HG03095 (cell line): ENCODE results near the gene ZNF423.

ENCODE experiments used
- ATAC-seq: cut with Tn5 transposase; IDR thresholded peaks from one replicate; pipeline ENCODE4 v1.9.1; 2021; ENCODE audit warnings: moderate library complexity; ENCODE audit not compliant: unreplicated experiment

Gene ZNF423

DNA sequence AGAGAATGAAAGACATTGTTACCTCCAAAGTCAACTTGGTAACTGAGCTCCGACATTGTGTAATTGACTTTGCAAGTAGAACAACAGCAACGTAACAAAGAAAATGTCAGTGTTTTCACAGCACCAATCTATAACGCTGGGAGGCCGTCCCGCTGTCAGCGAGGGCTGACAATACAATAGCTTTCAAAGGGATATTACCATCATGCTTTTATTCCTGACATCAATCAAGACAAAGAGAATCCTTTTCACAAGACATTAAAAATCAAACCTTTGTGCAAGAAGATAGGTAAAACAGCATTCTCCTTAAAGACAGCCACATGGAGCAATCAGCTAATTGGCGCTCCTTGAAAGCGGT, 6.2 kb downstream of the ZNF423 start:
- no peak for ATAC-seq

DNA sequence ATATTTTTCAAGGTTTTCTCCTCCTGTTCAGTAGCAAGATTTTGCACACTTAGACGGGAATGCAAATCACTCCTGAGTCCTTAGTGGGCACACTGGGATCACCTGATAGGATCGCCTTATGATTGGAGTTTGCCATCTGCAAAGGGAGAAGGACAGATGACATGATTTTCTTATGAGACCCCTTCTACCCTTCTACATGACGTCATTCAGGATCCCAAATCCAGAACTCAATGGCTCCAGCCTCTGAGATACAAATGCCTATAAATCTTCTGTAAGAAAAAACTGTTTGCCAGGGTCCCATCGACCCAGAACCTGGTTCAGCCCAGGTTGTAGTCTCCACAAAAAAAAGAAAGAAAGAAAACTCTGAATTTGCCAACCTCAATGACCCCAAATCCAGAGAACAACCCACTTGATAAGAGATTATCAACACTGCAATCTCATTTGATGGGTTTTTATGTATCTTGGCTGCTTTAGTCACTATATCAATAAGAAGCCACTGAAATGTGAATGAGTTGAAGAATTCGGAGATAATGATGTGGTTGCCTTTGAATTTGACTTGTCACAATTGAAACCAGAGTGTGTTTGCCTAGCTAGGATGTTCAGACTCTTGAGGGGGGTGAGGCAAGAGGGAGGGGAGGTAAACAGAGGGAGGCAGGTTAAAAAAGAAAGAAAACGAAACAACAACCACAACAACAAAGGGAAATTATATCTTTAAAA, 6.7 kb downstream of the ZNF423 start:
- no peak for ATAC-seq

DNA sequence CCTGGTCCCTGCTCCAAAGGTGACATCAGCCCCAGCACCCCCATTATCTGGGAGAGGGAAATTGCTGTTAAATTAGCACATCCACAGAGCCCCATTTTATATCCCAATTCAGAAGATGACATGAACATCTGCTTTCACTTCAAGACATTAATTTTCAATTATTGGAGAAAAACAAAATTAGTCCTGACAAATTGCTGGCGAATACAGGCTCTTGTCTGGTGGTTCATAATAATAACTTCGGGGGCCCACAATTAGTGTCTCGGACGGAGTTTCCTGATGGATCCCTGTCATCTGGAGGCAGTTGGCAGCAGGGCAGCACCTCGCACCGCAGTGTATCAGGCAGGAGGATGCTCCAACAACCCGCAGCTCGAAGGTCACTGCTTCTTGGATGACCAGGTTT, 7.4 kb downstream of the ZNF423 start:
- ATAC-seq: no peak

DNA sequence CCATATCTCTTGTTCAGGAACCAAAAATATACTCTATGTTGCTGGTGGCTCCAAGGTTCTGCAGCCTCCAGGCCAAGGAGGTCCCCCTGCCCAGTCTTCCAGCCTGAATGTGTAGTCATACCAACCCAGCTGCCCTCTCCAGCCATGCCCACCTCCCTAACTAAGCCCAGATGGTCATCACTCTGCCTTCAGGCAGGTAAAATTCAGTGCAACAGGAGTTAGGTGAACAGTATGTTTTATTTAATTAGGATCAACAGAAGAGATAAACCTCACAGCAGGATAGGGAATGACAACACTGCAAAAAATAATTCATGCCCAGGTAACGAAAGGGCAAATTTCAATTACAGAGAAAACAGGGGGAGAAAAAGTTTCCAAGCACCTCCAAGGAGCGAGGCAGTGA, 9.1 kb downstream of the ZNF423 start:
- ATAC-seq: no peak

DNA sequence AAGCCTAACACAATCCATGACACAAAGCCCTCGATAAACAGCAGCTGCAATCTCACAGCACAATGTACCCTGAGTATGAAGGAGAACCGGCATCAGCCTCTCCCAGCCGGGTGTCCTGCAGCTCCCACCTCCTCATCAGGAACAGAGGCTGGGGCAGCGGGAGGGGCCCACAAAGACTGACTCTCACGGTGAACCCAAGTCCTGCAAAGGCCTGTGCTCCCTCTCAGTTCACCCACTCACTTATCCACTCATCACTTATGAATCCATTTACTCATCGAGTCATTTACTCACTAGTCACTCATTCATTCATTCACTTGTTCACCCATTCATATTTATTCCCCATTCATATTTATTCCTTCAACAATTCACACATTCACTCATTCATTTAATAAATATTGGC, 11.6 kb downstream of the ZNF423 start:
- ATAC-seq: no peak

DNA sequence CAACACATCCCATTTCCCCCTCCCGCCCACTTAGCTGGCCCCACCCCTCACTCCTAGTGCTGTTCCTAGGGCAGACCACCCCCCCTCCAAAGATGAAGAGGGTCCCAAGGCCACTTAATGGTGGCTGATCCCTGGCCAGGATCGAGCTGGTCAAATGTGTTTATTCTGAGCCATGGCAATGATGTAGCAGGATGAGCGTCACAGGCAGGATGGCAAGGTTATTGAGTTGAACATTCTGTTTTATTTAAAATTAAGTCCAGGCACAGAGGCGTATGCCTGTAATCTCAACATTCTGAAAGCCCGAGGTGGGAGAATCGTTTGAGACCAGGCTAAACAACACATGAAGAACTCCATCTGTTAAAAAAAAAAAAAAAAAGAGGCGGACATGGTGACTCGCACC, 12.2 kb downstream of the ZNF423 start:
- ATAC-seq: no peak

DNA sequence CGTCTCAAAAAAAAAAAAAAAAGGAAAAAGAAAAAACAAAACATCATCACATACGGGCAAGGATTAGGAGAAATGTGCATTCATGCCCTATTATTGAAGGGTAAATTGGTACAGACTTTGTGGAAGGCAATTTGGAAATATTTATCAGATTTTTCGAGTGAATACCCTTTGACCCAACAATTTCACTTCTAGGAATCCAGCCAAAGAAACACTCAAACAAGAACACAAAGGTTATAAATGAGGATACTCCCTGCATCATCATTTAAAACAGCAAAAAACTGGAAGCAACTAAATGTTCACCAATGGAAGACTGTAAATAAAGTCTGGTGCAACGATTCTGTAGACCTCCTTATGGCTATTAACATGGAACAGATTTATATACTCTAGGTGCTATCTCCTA, 12.9 kb downstream of the ZNF423 start:
- no peak for ATAC-seq

DNA sequence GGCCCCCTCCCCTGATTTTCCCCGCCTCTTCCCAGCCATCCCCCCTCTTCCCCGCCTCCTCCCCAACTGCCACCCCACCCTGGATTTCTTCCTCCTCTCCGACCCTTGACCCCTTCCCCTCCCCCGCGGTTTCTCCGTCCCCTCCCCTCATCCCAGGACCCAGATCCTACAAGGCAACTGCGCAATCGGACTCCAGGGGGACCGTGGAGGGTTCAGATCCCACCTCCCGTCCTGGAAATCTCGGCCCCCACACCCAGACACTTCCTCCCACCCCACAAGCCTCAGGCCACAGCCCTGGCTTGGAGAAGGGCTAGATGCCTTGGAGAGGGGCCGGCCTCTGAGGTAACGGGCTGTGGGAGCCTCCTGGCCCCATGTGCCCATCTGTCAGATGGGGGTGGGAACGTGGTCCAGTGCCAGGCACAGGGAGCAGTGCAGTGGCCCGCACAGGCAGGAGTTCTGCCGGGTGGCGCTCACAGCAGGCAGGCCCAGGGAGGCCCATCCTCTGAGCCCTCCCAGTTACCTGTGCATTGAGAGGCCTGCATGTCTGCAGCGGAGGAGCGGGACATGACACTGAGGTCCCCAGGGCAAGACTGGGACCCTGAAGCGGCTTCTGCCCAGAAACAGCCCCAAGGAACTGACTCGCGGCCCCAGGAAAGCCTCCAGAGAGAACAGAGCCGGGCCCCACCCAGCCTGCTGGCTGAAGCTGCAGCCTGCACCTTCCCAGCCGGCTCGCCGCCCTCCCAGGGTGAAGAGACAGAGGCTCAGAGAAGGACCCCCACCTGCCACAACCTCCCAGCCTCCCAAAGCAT, 16.7 kb downstream of the ZNF423 start:
- ATAC-seq: no peak

DNA sequence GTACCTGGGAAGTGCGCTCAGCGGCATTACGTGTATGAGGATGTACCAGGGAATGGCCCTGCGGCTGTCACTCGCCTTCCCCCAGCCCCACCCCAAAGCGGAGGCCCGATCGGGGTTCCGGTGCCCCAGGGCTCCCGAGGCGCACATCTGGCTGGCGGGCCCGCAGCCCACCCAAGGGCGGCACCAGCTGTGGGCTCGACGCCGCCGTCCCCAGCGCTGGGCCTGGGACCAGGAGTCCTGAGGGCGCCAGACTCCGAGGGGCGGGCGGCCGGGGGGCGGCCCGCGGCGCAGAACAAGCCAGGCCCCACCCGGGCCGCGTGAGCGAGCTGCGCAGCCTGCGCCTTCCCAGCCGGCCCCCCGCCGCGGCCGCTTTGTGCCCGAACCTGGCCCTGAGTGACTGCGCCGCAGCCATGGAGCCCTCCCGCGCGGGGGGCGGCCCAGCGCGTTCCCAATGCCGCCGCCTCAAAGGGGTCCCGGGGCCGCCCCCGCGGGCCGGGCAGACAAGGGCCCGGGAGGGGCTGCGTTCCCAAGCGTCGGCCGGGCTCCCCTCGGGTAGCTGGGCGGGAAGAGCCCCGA, 17.4 kb downstream of the ZNF423 start:
- no peak for ATAC-seq

DNA sequence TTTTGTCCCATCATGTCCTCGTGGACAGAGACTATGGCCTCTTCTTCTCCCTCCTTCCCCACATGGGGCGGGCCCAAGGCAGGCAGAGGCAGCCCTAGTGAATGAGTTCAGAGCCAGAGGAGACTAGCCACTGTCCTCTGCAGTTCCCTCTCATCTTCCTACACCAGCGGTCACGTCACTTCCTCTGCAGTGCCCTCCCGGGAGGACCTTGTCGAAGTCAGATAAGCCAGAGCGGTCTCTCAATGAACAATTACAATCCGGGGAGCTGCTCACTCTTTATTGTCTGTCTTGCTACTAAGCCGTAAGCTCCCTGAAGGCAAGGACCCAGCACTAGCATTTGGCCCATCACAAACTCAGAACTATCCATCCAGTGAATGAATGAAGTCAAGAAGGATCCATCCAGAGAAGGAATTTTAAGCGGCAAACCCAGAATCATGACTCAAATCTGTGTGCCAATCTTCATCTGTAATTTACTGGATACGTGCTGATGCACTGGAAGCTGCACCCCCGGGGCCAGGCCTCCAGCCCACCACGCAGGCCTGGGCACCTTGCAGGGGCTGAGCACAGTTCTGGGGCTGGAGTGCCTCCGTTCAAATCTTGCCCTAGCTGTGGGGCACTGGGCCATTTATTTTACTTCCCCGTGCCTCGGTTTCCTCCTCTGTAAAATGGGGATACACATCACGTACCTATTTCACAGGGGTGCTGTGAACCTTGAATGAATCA, 18.1 kb downstream of the ZNF423 start:
- no peak for ATAC-seq

DNA sequence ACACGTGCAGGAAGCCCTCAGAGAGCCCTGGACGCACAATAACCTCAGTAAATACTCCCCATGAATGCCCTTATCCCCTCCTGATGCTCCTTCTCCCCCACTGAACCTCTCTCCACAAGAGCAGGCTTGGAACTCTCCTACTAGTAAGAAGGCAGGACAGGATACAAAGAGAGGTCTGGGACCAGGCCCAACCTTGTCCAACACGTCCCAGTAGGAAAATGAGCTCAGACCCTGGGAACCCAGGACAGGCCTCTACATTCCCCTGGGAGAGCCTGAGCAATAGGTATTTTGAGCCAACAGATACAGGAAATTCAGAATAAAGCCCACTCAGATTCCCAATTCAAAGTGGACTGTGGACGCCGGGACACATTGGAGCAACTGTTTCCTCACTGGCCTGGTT, 19.2 kb downstream of the ZNF423 start:
- ATAC-seq: no peak

DNA sequence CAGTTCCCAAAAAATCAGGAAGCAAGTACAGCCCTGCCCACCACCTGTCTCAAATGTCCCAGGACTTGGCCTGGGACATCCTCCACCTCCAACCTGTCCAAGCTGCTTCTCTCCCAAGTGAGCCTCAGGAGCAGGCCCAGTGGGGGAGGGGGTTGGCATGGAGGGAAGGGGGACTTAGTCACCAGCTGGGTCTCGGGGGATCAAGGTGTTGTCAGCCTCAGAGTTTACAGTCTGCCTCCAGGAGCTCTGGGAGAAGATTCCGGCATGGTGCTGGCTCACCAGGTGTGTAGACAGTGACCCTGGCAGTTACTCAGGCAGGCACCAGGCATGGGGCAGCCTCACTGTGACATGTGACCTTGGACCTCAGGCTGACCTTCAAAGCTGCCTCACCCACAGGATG, 19.7 kb downstream of the ZNF423 start:
- no peak for ATAC-seq

DNA sequence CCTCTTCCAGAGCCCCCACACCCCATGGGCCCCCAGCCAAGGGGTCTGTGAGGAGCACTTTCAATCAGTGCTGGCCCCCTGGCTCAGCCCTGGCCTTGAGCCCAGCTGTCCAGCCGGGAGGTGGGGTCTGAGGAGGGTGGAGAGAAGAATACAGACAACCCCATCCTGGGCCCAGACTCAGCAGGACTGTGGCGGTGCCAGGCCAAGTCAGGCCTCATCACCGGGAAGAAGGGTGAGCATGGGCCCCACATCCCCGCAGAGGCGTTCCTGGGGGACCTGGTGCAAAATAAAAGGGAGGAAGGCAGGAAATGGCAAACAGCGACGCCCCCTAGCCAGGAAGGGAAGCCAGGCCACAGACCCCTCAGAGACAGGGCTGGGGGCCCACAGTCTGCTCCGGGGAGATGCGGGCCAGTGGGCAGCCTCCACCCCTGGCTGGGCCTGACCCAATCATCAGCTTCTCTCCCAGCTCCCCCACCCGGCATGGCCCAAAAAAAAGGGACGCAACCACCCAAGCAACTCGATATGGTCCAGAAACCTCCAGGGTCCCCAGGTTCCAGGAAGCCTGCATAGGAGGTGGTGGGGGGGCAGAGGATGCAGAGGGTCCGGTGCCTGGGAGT, 20.6 kb downstream of the ZNF423 start:
- ATAC-seq: no peak

DNA sequence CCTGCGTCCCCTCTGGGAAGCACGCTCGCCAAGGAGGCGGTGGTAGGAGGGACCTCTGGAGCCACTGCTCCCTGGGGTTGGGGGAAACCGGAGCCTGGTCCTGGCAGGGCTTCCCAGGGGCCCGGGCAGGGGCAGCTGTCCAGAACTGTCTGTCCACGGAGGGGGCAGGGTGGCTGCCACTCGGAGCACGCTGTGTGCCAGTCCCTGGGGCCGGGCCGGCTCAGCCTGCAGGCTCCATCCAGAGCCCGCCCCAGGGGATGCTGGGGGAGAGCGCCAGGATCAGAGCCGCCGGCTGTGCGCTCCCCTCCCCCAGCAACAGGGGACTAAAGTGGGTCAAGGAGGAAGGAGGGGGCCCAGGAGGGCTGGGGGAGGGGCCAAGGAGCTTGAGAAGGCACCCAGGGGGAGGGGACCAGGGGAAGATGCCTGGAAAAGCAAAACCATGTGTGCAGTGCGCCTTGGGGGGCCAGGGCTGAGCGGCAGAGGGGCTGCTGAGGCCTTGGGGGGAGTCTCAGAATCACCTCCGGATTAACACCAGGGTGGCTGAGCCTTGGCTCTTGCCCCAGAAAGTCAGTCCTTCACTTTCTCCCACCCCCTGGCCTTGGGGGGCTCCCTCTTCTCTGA, 21.3 kb downstream of the ZNF423 start:
- no peak for ATAC-seq

DNA sequence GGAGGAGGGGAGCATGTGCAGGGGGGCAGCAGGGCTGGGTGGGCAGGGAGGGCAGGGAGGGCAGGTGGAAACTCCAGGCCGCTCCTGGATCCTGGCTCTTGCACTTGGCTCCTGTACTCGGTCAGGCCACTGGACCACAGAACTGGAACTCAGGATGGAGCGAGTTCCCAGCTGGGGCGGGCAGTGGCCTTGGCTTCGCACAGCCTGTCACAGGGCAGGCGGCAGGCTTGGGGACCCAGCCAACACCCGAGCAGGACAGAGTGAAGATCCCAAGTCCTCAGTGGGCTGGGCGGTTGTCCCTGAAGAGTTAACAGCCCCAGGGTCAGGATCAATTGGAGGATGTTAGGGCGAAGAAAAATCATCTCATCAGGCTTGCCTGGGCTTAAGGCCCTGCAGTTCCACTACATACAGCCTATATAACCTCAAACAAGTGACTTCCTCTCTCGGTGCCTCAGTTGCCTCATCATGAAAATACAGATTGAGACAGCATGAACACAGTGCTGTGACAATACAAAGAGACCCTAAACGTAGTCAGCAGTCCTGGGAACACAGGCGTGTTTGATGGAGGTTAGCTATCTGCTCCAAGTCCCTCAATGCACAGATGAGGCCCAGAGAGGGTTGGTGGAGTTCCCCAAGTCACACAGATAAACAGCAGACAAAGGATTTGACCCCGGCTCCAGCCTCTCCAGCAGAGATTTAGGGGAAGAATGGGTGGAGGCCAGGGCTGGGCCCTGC, 21.9 kb downstream of the ZNF423 start:
- no peak for ATAC-seq

DNA sequence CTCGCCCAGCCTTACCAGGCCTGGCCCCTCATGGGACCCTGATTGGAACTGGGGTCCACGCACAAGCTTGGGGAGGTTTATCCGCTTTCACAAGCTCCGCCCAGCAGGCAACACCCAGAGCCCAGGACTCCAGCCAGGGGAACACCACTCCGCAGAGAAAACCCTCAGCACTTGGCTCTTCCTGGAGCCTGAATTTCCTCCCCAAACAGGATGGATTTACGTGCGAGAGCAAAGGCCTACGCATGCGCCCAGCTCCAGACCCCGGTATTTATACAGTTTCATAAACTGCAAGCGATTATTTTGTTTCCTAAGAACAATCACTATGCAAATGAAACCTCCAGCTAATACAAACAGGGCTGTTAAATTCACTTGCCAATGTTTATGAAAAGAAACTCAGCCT, 22.8 kb downstream of the ZNF423 start:
- no peak for ATAC-seq

DNA sequence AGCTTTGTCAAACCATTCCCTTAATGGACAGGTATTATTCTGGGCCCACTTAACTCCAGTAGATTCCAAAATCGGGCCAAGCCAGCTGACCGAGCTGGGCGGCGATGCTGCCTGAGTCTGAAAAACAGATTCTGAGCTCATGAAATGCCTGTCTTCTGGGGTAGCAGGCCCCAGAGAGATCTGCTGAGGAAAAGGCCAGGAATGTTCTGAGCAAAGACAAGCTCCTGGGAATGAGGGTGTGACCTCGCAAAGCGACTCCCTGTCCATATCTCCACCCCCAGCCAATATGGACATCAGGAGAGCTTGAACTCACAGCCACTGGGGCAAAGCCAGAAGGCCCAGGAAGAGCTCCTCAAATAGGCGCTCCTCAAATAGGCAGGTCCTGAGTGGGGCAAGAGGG, 23.7 kb downstream of the ZNF423 start:
- no peak for ATAC-seq

DNA sequence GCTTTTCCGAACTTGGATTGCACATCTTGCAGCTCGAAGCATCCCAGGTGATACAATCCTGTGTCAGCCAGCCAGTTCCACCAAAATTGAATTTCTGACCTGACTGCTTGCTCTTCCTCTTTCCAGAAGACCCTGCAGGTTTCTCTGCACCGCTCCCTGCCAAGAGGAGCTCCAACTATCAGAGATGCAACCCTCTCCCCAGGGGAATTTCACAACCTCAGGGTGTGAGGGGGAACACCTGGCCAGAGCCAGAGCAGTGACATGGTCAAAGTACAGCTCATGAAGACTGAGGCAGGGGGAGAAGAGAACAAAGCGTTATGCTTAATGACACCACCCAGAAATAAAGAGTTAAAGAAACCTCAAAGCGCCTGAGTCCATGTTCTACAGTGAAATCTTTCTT, 25.0 kb downstream of the ZNF423 start:
- ATAC-seq: no peak

DNA sequence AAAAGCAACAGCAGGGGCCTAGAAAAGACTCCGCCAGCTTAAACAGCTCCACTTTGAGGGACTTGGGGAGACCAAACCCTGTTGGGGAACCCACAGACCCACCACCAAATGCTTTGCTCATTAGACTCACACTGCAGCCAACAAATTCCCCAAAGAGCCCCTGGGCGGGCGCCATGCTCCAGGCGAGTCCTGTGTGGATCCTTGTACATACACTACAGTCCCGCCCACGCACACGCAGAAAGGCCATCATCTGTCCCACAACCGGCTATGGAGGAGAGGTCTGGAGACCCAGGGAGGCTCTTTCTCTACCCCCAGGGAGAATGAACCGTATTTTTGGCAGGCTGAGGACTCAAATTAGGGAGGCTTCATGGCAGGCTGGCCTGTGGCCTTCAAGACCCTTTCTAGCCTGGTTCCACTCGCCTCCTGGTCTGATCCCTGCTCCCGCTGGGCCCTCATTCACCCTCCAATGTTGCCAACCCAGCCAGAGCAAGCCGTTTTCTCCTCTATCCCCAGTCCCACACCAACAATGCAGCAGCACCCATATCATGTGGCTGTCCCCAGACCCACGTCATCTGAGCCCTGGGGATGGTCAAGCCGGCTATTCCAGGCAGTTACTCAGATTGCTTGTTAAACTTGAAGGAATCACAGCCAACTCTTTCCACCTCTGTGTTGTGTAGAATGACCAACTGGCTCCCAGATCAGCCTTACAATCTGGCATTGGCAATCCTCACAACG, 27.2 kb downstream of the ZNF423 start:
- ATAC-seq: no peak
